Suprapubic skin (tissue), 4 donors: ENCODE measurements around the gene GARNL3.

Experiments used
- EP300 ChIP-seq: sonication (generic); formaldehyde crosslinking; IDR thresholded peaks from one replicate; pipeline ENCODE4 v1.6.1; 2017; ENCODE audit warnings: antibody characterized with exemption
- POLR2A ChIP-seq, 2 donors: fragments of 450-650 bp; IDR thresholded peaks; one replicate each; pipeline ENCODE4 v1.6.1; 2017; ENCODE audit warnings: antibody characterized with exemption in 2 of 2, mild to moderate bottlenecking in 2 of 2, moderate library complexity in 2 of 2
- POLR2AphosphoS5 ChIP-seq, 3 donors: sonication (generic); formaldehyde crosslinking; IDR thresholded peaks; one replicate each; pipeline ENCODE4 v1.6.1; 2017; ENCODE audit warnings: antibody characterized with exemption in 3 of 3
- TF ChIP-seq, protein P1 (sequence below), 2 donors: fragments of 200-600 bp in 1 of 2; fragments of 450-650 bp in 1 of 2; sonication (generic) in 1 of 2; IDR thresholded peaks; one replicate each; pipeline ENCODE4 v1.5.1; 2016 to 2019; ENCODE audit warnings: antibody characterized with exemption in 2 of 2, mild to moderate bottlenecking in 1 of 2, moderate library complexity in 1 of 2

DNA sequence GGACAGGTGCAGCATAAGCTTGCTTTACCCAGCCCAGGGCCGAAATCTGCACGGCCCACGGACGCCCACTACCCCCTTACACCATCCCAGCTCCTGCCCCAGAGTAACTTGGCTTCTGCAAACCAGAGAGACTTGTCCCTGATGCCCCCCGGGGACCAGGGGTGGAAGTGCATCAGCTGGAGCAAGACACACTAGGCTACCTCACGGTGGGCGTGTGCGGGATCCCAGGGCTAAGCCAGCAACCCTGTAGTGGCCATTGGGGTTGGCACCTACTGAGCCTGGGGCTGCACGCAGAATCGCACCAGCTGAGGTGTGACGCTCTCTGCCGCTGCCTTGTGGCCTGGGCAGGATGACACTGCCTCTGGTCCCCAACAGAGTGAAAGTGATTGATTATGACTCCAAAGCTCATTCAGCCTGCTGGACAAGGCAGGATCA is 153.5 kb downstream of the GARNL3 start:
- TF ChIP-seq, protein P1, sequence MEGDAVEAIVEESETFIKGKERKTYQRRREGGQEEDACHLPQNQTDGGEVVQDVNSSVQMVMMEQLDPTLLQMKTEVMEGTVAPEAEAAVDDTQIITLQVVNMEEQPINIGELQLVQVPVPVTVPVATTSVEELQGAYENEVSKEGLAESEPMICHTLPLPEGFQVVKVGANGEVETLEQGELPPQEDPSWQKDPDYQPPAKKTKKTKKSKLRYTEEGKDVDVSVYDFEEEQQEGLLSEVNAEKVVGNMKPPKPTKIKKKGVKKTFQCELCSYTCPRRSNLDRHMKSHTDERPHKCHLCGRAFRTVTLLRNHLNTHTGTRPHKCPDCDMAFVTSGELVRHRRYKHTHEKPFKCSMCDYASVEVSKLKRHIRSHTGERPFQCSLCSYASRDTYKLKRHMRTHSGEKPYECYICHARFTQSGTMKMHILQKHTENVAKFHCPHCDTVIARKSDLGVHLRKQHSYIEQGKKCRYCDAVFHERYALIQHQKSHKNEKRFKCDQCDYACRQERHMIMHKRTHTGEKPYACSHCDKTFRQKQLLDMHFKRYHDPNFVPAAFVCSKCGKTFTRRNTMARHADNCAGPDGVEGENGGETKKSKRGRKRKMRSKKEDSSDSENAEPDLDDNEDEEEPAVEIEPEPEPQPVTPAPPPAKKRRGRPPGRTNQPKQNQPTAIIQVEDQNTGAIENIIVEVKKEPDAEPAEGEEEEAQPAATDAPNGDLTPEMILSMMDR (IDR thresholded peaks at IDR 0.05): peak in 1 of 2 donors; percentile 17
- TF ChIP-seq POLR2A (IDR thresholded peaks at IDR 0.05): no peak
- no peak for TF ChIP-seq POLR2AphosphoS5 (IDR thresholded peaks at IDR 0.05)
- TF ChIP-seq EP300: no peak
